HG03571 (cell line): ENCODE measurements around the gene CHMP6.

ENCODE experiments used
- ATAC-seq: cut with Tn5 transposase; IDR thresholded peaks from one replicate; pipeline ENCODE4 v1.9.1; 2021; ENCODE audit not compliant: unreplicated experiment

CHMP6 gene

DNA sequence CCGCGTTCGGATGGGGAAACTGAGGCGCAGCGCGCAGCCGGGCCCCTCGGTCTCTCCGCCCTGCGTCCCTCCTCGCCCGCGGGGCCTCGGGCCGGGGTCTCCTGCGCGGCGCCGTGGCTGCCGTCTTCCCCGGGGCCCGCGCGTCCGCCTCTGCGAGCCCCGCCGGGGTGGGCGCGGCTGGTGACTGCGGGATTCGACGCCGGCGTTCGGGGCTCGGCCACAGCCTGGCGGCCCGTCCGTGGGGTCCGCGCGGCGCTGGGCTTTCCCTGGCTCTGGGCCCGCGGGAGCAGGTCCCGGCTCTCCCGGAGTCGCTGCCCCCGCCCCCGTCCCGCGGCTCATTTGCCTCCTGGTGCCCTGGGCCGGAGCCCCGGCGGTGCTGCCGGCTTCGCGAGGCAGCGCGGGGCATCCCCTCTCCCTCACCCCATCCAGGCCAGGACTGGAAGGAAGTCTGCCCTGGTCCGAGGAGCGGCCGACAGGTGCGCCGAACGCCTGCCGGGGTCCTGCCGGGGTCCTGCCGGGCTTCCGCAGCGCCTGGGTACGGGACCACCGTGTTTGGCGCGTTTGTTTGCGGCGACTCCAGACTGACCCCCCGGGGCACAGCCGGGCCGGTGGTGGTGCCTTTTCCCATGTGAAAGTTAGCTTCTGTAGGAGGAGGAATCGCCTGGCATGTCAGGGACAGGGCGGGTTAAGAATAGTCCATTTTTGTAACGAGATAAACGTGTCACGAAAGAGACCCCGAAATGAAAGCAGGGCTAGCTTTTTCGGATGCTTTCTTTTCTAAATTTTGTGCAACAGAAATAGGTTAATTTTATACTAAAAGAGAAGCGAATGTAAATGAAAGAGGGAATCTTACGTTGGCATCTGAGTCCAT, 671 bp downstream of the CHMP6 start:
- ATAC-seq: no peak

DNA sequence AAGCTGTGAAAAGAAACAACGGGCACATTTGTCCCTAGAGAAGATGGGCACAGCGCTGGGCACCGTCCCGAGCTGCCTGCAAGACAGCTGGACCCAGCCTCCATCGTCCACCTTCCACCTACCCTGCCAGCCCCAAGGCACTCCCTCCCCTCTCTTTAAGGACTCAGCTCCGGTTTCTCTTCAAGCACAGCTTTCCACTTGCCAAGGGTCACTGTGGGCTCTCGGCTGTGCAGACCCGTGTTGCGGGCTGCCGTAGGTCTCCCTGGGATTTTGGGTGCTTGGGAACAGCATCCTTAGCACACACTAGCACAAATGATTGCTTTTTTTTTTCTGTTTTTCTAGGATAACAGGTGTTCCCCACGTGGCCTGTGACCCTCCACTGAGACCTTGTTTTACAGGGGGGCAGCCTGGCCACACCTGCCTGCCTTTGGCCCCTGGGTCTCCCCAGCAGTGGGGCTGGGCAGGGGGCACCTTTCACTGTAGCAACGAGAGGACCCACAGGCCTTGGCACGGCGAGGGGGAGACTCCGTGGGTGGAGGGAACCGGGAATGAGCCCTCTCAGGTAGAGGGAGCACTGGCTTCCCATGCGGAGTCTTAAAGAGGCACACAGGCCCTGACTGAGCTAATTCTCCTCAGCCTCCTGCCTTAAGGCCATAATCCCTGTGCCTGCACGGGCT, 1.4 kb downstream of the CHMP6 start:
- ATAC-seq: no peak

DNA sequence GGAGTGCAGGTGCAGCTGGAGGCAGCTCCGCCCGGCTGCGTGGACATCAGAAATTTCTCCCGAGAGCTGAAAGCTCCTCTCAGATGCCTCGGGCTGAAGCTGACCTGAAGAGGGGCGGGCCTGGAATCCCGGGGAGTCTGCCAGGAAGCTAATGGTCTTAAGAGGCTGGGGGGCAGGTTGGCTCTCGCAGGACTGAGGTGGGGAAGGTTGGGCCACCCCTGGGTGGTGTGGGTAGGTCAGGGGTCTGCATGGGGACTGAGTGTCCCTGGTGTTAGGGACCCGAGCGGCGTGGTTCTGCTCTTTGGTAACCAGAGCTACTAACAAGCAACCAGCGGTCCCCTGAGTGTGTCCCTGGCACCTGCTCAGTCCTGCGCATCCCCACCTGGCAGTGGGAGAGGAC, 3.5 kb downstream of the CHMP6 start:
- no peak for ATAC-seq

DNA sequence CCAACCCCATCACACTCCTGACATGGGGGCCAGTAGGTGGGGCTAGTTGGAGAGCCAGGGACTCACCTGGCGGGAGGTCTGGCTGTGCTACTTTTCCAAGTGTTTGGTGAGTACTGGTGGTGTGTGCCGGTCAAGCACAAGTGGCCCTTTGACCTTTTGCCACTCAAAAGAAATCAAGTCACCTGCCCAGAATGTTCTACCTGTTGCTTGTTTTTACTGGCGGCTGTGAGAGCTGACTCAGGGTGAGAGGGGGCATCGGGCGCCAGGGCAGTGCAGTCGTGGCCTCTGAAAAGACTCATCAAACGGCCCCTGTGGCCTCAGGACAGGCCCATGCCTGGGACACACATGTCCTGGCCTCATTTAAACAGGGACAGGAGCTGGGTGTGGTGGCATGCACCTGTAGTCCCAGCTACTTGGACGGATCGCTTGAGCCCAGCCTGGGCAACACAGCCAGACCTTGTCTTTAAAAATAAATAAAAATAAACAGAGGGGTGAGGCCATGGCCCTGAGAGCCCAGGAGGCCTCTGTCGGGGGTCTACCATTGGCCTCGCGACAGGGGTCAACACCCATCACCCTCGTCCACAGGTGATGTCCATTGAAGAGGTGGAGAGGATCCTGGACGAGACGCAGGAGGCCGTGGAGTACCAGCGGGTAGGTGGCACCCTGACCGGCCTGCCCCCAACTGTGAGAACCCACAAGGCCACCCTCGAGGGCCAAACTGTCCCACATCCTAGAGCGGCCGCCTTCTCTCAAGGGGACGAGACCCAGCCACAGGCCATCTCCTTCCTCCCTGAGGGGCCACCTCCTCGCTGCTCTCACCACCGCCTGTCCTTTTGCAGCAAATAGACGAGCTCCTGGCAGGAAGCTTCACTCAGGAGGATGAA, 5.0 kb downstream of the CHMP6 start:
- no peak for ATAC-seq

- no peak for ATAC-seq
Measured at GRCh38 chr17:80997424-80998117, 5.9 kb downstream of the CHMP6 start.

DNA sequence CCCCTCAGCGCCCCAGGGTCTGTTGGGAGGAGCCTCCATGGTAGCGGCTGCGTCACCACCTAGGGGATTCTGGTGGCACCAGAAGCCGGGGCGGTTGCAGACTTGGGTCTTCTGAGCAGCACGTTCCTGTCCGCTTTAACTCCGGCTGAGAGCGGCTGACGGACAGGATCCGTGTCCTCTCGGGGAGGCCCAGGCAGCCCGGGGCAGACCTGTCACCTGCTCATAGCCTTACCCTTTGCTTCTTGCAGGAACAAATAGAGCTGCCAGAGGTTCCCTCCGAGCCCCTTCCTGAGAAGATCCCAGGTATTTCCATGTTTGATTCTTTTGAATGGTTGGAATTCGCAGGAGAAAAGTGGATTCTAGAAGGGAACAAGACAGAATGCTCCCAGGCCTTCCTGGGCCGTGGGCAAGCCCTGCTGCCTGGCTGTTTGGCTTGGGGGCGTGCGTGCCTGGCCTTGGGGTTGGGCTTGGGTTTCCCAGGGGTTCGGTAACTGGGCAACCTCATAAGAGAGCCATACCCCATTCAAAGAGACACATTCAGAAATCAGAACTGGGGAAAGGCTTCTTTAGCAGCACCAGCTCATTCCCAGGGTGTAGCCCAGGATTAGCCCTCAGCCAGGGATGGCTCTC, 6.6 kb downstream of the CHMP6 start:
- ATAC-seq: no peak

GRCh38 chr17:80998748-80999535, 7.3 kb downstream of the CHMP6 start:
- ATAC-seq: no peak

GRCh38 chr17:80999536-81000333, 8.1 kb downstream of the CHMP6 start:
- no peak for ATAC-seq

DNA sequence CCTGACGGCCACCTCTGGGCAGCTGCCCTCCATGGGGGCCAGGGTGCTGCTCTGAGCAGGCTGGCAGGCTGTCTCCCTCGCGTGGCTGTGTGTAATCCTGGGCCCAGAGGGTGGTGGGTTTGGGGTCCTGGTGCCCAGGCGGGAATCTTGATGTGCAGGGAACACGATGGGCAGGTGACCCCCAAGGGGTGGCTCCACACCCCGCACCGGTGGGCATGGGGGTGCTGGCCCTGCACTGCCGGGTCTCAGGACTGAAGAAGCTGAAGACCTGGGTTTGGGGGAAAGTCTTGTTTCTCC, 8.6 kb downstream of the CHMP6 start:
- ATAC-seq: no peak

- ATAC-seq: no peak
Measured at GRCh38 chr17:81000631-81001357, 9.2 kb downstream of the CHMP6 start.

DNA sequence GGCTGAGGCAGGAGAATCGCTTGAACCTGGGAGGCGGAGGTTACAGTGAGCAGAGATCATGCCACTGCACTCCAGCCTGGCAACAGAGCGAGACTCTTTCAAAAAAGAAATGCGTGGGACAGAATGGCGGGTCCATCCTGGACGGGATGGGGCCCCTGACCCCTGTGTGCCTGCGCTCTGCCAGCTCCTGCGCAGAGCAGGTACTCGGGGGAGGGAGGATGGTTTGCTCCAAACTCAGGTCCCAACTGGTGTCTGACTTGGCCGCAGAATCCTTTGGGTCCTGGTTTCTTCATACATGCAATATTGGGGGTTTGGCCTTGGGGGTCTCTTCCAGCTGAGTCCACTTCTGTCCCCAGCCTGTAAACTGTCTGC, 10.4 kb downstream of the CHMP6 start:
- ATAC-seq: no peak

DNA sequence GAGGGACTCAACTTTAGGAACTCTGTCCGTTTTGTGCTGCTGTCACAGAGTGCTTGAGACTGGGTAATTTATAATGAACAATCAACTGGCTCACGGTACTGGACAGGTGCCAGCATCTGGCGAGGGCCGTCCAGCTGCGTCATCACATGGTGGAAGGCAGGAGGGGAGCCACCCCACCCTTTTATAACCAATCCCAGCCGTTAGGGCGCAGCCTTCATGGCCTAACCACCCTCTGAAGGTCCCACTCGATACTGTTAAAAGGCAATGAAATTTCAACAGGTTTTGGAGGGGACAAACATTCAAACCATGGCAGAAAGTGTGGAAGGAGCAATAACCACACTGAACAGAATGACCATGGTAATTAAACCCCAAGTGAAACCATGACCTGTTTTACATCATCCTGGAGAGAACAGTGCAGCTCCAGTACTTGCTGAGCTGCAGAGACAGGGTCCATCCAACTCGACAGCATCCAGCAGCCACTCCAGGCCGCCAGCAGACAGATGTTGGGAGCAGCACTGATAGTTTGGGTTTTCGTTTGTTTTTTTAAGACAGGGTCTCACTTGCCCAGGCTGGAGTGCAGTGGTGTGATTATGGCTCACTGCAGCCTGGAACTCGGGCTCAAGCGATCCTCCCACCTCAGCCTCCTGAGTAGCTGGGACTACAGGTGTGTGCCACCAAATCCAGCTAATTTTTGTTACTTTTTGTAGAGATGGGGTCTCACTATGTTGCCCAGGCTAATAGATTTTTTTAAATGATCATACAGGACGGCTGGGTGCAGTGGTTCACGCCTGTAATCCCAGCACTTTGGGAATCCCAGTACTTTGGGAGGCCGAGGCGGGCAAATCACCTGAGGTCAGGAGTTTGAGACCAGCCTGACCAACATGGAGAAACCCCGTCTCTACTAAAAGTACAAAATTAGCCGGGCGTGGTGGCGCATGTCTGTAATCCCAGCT, 11.0 kb downstream of the CHMP6 start:
- no peak for ATAC-seq

- no peak for ATAC-seq
Measured at GRCh38 chr17:81003711-81004475, 12.3 kb downstream of the CHMP6 start.

DNA sequence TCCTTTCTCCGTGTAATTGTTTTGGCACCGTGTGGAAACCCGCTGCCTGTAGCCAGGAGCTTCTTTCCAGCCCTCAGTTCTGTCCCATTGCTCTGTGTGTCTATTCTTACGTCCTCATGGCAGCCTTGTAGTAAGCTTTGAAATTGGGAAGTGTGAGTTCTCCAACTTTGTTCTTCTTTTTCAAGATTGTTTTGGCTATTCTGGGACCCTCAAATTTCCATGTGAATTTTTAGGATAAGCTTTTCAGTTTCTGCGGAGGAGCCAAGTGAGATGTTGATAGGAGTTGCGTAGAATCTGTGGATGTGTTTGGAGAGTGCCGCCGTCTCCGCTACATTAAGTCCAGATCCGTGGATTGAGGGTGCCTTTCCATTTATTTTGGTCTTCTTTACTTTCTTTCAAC, 15.2 kb downstream of the CHMP6 start:
- no peak for ATAC-seq

DNA sequence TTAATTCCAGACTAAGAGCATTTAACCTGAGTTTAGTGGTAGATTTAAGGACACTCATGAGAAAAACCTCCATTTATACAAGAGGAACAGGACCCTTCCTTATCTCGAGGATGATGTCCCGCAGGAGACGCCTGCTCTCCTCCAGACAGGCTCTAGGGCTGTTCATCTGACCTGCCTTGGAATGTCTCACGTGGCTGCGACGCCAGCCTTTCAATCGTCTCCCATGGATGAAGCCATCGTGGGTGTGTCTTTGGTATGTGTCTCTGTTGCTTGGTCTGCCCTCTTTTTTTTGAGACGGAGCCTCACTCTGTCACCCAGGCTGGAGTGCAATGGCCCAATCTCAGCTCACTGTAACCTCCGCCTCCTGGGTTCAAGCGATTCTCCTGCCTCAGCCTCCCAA, 16.5 kb downstream of the CHMP6 start:
- no peak for ATAC-seq

DNA sequence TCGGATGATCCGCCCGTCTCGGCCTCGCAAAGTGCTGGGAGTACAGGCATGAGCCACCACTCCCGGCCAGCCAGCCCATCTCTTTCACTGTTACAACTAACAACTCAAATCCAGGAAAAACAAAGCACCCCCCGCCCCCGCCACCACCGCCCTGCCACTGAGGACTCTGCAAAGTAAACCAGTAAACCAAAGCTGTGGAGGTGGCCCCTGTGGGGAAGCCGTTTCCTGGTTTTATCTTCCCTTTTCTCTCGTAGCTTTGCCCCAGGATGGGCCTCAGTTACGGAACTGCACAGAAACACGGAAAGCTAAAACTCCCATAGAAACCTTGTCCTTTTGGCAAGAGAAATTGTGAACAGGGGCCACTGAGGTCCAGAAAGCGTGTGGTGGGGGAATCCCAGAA, 17.5 kb downstream of the CHMP6 start:
- no peak for ATAC-seq

GRCh38 chr17:81010935-81011334, 19.3 kb downstream of the CHMP6 start:
- no peak for ATAC-seq
